ENCODE data around the gene KRT79.

Gene KRT79

GRCh38 chr12:52821071-52821730, 12.9 kb downstream of the KRT79 start:
- no peak for TF ChIP-seq CTCF (IDR thresholded peaks at IDR 0.05; ENCODE audit: low read depth, low read length)
- no peaks in the 10 kb centered on the region for H3K36me3 ChIP-seq
- no peak overlapping the region for H3K27ac ChIP-seq
- no peak for DNase-seq
- H3K27me3 ChIP-seq (ENCODE audit: insufficient read depth, low read depth, severe bottlenecking): peaks cover 93% of the 10 kb centered on the region
- no peaks in the 10 kb centered on the region for H3K9me3 ChIP-seq (ENCODE audit: severe bottlenecking)
- no peak overlapping the region for H3K4me3 ChIP-seq (ENCODE audit: low read depth, low read length)

GRCh38 chr12:52820521-52820920, 13.6 kb downstream of the KRT79 start:
- Histone ChIP-seq H3K36me3 (no peaks in the 10 kb centered on the region), H3K9me3 (ENCODE audit: severe bottlenecking) (no peaks in the 10 kb centered on the region), H3K4me3 (ENCODE audit: low read depth, low read length) (no peak overlapping the region), H3K27ac (no peak overlapping the region), H3K27me3 (ENCODE audit: insufficient read depth, low read depth, severe bottlenecking) (peaks cover 93% of the 10 kb centered on the region)
- DNase-seq: no peak
- no peak for TF ChIP-seq CTCF (IDR thresholded peaks at IDR 0.05; ENCODE audit: low read depth, low read length)

GRCh38 chr12:52819731-52820510, 14.2 kb downstream of the KRT79 start:
- peaks cover 91% of the 10 kb centered on the region for H3K27me3 ChIP-seq (ENCODE audit: insufficient read depth, low read depth, severe bottlenecking)
- TF ChIP-seq CTCF (IDR thresholded peaks at IDR 0.05; ENCODE audit: low read depth, low read length): no peak
- no peaks in the 10 kb centered on the region for H3K9me3 ChIP-seq (ENCODE audit: severe bottlenecking)
- no peak overlapping the region for H3K4me3 ChIP-seq (ENCODE audit: low read depth, low read length)
- no peak overlapping the region for H3K27ac ChIP-seq
- no peak for DNase-seq
- H3K36me3 ChIP-seq: no peaks in the 10 kb centered on the region

GRCh38 chr12:52818887-52819420, 15.2 kb downstream of the KRT79 start:
- no peak for TF ChIP-seq CTCF (IDR thresholded peaks at IDR 0.05; ENCODE audit: low read depth, low read length)
- H3K27ac ChIP-seq: no peak overlapping the region
- DNase-seq: no peak
- H3K27me3 ChIP-seq (ENCODE audit: insufficient read depth, low read depth, severe bottlenecking): peaks cover 89% of the 10 kb centered on the region
- H3K4me3 ChIP-seq (ENCODE audit: low read depth, low read length): no peak overlapping the region
- no peaks in the 10 kb centered on the region for H3K36me3 ChIP-seq
- H3K9me3 ChIP-seq (ENCODE audit: severe bottlenecking): no peaks in the 10 kb centered on the region

GRCh38 chr12:52818388-52818787, 15.7 kb downstream of the KRT79 start:
- no peak overlapping the region for H3K27ac ChIP-seq
- H3K36me3 ChIP-seq: no peaks in the 10 kb centered on the region
- no peak overlapping the region for H3K4me3 ChIP-seq (ENCODE audit: low read depth, low read length)
- H3K27me3 ChIP-seq (ENCODE audit: insufficient read depth, low read depth, severe bottlenecking): peaks cover 87% of the 10 kb centered on the region
- DNase-seq: no peak
- no peak for TF ChIP-seq CTCF (IDR thresholded peaks at IDR 0.05; ENCODE audit: low read depth, low read length)
- H3K9me3 ChIP-seq (ENCODE audit: severe bottlenecking): no peaks in the 10 kb centered on the region

Measured in WERI-Rb-1 (cell line).